HEK293 (cell line): ENCODE data around the gene LRP1.

Source experiments
- GLI4 ChIP-seq: fragments of 450-650 bp; formaldehyde crosslinking; IDR thresholded peaks from 2 replicates; pipeline ENCODE4 v1.5.1; 2016; ENCODE audit warnings: missing biosample characterization, missing genetic modification characterization
- GLIS1 ChIP-seq: fragments of 450-650 bp; formaldehyde crosslinking; IDR thresholded peaks from 2 replicates; pipeline ENCODE4 v1.5.1; 2016; ENCODE audit warnings: missing biosample characterization, missing genetic modification characterization
- HIC1 ChIP-seq: fragments of 450-650 bp; formaldehyde crosslinking; IDR thresholded peaks from 2 replicates; pipeline ENCODE4 v1.5.1; 2016; ENCODE audit warnings: missing biosample characterization, missing genetic modification characterization
- HOXA7 ChIP-seq: sonication (generic); formaldehyde crosslinking; IDR thresholded peaks from 2 replicates; pipeline ENCODE4 v1.8.1; 2022; ENCODE audit warnings: missing genetic modification reagents, borderline replicate concordance
- KLF10 ChIP-seq: fragments of 450-650 bp; IDR thresholded peaks from 2 replicates; pipeline ENCODE4 v1.5.1; 2018; ENCODE audit warnings: missing biosample characterization, mild to moderate bottlenecking, missing genetic modification characterization
- KLF7 ChIP-seq: fragments of 450-650 bp; formaldehyde crosslinking; IDR thresholded peaks from 2 replicates; pipeline ENCODE4 v1.5.1; 2016; ENCODE audit warnings: missing biosample characterization, missing genetic modification characterization, borderline replicate concordance
- PRDM4 ChIP-seq: fragments of 450-650 bp; formaldehyde crosslinking; IDR thresholded peaks from 2 replicates; pipeline ENCODE4 v1.5.1; 2017; ENCODE audit warnings: missing biosample characterization, missing genetic modification characterization
- ZBTB21 ChIP-seq: fragments of 450-650 bp; formaldehyde crosslinking; IDR thresholded peaks from 2 replicates; pipeline ENCODE4 v1.5.1; 2017; ENCODE audit warnings: missing biosample characterization, missing genetic modification characterization
- ZBTB49 ChIP-seq: fragments of 450-650 bp; formaldehyde crosslinking; IDR thresholded peaks from 2 replicates; pipeline ENCODE4 v1.5.1; 2016; ENCODE audit warnings: missing biosample characterization, missing genetic modification characterization, low read depth
- ZEB2 ChIP-seq: fragments of 450-650 bp; formaldehyde crosslinking; IDR thresholded peaks from 2 replicates; pipeline ENCODE4 v1.5.1; 2016; ENCODE audit warnings: missing biosample characterization, missing genetic modification characterization
- ZFP41 ChIP-seq: fragments of 450-650 bp; formaldehyde crosslinking; IDR thresholded peaks from 2 replicates; pipeline ENCODE4 v1.5.1; 2016; ENCODE audit warnings: missing biosample characterization, missing genetic modification characterization, borderline replicate concordance
- ZNF175 ChIP-seq: fragments of 450-650 bp; formaldehyde crosslinking; IDR thresholded peaks from 2 replicates; pipeline ENCODE4 v1.5.1; 2016; ENCODE audit warnings: missing biosample characterization, missing genetic modification characterization
- ZNF221 ChIP-seq: fragments of 450-650 bp; formaldehyde crosslinking; IDR thresholded peaks from 2 replicates; pipeline ENCODE4 v1.5.1; 2017; ENCODE audit warnings: missing biosample characterization, missing genetic modification characterization, borderline replicate concordance
- ZNF510 ChIP-seq: fragments of 450-650 bp; formaldehyde crosslinking; IDR thresholded peaks from 2 replicates; pipeline ENCODE4 v1.5.1; 2018; ENCODE audit warnings: mild to moderate bottlenecking, missing genetic modification characterization, missing biosample characterization; ENCODE audit not compliant: insufficient replicate concordance
- ZNF514 ChIP-seq: fragments of 450-650 bp; formaldehyde crosslinking; IDR thresholded peaks from 2 replicates; pipeline ENCODE4 v1.5.1; 2016; ENCODE audit warnings: missing biosample characterization, missing genetic modification characterization
- ZNF548 ChIP-seq: fragments of 450-650 bp; formaldehyde crosslinking; IDR thresholded peaks from 2 replicates; pipeline ENCODE4 v1.5.1; 2016; ENCODE audit warnings: missing biosample characterization, missing genetic modification characterization
- ZNF571 ChIP-seq: fragments of 450-650 bp; formaldehyde crosslinking; IDR thresholded peaks from 2 replicates; pipeline ENCODE4 v1.5.0; 2017; ENCODE audit warnings: missing biosample characterization, missing genetic modification characterization
- ZNF580 ChIP-seq: fragments of 450-650 bp; formaldehyde crosslinking; IDR thresholded peaks from 2 replicates; pipeline ENCODE4 v1.5.1; 2016; ENCODE audit warnings: missing biosample characterization, missing genetic modification characterization
- ZNF596 ChIP-seq: fragments of 450-650 bp; IDR thresholded peaks from 2 replicates; pipeline ENCODE4 v1.5.0; 2018; ENCODE audit warnings: missing biosample characterization, mild to moderate bottlenecking, missing genetic modification characterization, moderate library complexity
- ZNF624 ChIP-seq: fragments of 450-650 bp; formaldehyde crosslinking; IDR thresholded peaks from 2 replicates; pipeline ENCODE4 v1.5.1; 2017; ENCODE audit warnings: missing biosample characterization, missing genetic modification characterization
- ZNF629 ChIP-seq: fragments of 450-650 bp; formaldehyde crosslinking; IDR thresholded peaks from 2 replicates; pipeline ENCODE4 v1.5.1; 2017; ENCODE audit warnings: missing biosample characterization, missing genetic modification characterization
- ZNF776 ChIP-seq: fragments of 450-650 bp; formaldehyde crosslinking; IDR thresholded peaks from 2 replicates; pipeline ENCODE4 v1.5.0; 2017; ENCODE audit warnings: missing biosample characterization, missing genetic modification characterization, borderline replicate concordance
- ZNF837 ChIP-seq: fragments of 450-650 bp; formaldehyde crosslinking; IDR thresholded peaks from 2 replicates; pipeline ENCODE4 v1.5.1; 2016; ENCODE audit warnings: missing biosample characterization, missing genetic modification characterization
- TF ChIP-seq, protein P1 (sequence below): fragments of 450-650 bp; formaldehyde crosslinking; IDR thresholded peaks from 2 replicates; pipeline ENCODE4 v1.5.1; 2017; ENCODE audit warnings: missing biosample characterization, missing genetic modification characterization

Gene LRP1

GRCh38 chr12:57213058-57213715 lies 84.9 kb downstream of the LRP1 start (continued):
- no peak for TF ChIP-seq ZBTB49 (tag by site-specific recombination)
- no peak for TF ChIP-seq ZNF580 (tag by site-specific recombination)
- TF ChIP-seq HOXA7, result no peak
- TF ChIP-seq ZNF571 (tag by site-specific recombination), result no peak
- TF ChIP-seq GLIS1 (tag by site-specific recombination), result peak; percentile 85
- peak; percentile 96 for TF ChIP-seq HIC1 (tag by site-specific recombination)
- no peak for TF ChIP-seq ZNF596 (tag by site-specific recombination)
- TF ChIP-seq PRDM4, result no peak
- no peak for TF ChIP-seq ZNF837
- TF ChIP-seq ZFP41, result no peak
- TF ChIP-seq GLI4 (tag by site-specific recombination), result no peak
- no peak for TF ChIP-seq ZNF548 (tag by site-specific recombination)
- TF ChIP-seq KLF10 (tag by site-specific recombination), result no peak
- TF ChIP-seq KLF7 (tag by site-specific recombination), result no peak
- no peak for TF ChIP-seq ZNF221 (tag by site-specific recombination)
- TF ChIP-seq ZEB2 (tag by site-specific recombination), result 0 out of 2 replicates have a peak, but pooled peaks have one; percentile 35
- TF ChIP-seq ZNF776 (tag by site-specific recombination), result no peak
- TF ChIP-seq, protein P1, sequence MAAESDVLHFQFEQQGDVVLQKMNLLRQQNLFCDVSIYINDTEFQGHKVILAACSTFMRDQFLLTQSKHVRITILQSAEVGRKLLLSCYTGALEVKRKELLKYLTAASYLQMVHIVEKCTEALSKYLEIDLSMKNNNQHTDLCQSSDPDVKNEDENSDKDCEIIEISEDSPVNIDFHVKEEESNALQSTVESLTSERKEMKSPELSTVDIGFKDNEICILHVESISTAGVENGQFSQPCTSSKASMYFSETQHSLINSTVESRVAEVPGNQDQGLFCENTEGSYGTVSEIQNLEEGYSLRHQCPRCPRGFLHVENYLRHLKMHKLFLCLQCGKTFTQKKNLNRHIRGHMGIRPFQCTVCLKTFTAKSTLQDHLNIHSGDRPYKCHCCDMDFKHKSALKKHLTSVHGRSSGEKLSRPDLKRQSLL (tag by site-specific recombination), result no peak
- no peak for TF ChIP-seq ZBTB21 (tag by site-specific recombination)
- TF ChIP-seq ZNF175 (tag by site-specific recombination), result no peak
- no peak for TF ChIP-seq ZNF624 (tag by site-specific recombination)
- peak; percentile 46; the same call in 1 of the 2 replicates for TF ChIP-seq ZNF629 (tag by site-specific recombination)
- TF ChIP-seq ZNF514, result no peak
- no peak for TF ChIP-seq ZNF510 (tag by site-specific recombination)
